SK-N-MC (cell line): ENCODE measurements around the gene SMIM12.

ENCODE experiments used
- EZH2 ChIP-seq: fragments of 200-600 bp; sonication (generic); IDR thresholded peaks from one replicate; pipeline ENCODE4 v1.6.1; 2017; ENCODE audit warnings: antibody characterized with exemption
- POLR2AphosphoS5 ChIP-seq: IDR thresholded peaks from 2 replicates; pipeline ENCODE4 v1.6.1; 2012; ENCODE audit warnings: mild to moderate bottlenecking, low read depth, low read length, borderline replicate concordance

DNA sequence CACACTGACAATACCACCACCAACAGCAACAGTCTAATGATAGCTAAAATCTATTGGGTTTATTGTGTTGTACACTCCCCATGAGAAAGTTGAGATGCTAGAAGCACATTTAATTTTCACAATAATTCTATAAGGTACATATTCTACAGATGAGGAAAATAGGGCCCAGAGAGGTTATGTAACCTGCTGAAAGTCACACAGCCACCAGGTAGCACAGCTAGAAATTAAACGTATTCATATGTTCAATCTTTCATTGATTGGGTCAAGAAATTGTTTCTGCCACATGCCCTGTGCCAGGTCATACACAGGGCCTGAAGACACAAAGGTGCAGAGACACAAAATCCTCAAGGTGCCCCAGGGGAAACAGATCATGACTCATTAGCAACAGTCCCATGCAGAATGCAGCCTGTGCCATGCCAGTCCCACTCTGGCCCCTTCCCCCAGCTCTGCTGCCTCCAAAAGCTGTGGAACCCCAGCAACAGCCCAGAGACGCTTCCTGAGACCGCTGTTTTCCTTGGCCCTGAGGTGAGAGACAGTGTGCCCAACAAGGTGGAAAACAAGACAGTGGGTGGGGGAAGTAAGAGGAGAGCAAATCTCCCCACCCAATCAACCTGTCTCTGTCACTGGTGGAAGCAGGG is 34.6 kb downstream of the SMIM12 start:
- TF ChIP-seq EZH2 (no peak), POLR2AphosphoS5 (no peak)
